GM21360 (cell line): ENCODE measurements around the gene CENPL.
"Not testable (repeated sequence)": the region's sequence is repeated elsewhere in the genome, so short reads cannot be mapped to it uniquely, and the experiment has no call there.

Experiments
- ATAC-seq: cut with Tn5 transposase; IDR thresholded peaks from one replicate; pipeline ENCODE4 v1.9.1; 2021; ENCODE audit warnings: mild to moderate bottlenecking, moderate library complexity; ENCODE audit not compliant: unreplicated experiment

CENPL gene, protein sequence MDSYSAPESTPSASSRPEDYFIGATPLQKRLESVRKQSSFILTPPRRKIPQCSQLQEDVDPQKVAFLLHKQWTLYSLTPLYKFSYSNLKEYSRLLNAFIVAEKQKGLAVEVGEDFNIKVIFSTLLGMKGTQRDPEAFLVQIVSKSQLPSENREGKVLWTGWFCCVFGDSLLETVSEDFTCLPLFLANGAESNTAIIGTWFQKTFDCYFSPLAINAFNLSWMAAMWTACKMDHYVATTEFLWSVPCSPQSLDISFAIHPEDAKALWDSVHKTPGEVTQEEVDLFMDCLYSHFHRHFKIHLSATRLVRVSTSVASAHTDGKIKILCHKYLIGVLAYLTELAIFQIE

GRCh38 chr1:173824315-173825081 lies at the start of gene CENPL, which contains the start of gene DARS2:
Gene CENPL, minus strand, starts transcription at chr1:173824883. Its CDS starts 13,584 bp downstream, at chr1:173811299.
Gene DARS2, plus strand, starts transcription at chr1:173824673. Its CDS starts 557 bp downstream, at chr1:173825230.
- peak; percentile 74 for ATAC-seq

- no peak for ATAC-seq
These were observed 46.8 kb upstream of the CENPL start for GRCh38 chr1:173871500-173871899.

DNA sequence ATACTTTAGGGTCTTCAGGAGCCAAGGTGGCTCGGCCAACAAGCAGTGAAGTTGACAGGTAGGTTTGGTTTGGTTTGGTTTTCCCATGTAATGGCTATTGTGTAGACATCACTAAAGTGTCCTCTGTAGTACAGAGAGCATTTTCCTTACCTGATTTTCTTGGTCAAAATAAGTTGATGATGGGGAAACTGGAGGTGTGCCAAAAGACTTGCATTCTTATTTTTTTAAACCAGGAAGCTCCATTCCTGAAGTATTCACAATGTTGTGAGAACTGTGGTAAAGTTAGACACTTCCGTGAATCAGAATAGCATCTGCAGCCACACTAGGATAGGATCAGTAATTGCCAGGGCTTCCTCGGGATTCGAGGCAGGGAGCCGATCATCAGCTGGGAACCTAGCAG lies 46.4 kb upstream of the CENPL start:
- ATAC-seq = no peak

DNA sequence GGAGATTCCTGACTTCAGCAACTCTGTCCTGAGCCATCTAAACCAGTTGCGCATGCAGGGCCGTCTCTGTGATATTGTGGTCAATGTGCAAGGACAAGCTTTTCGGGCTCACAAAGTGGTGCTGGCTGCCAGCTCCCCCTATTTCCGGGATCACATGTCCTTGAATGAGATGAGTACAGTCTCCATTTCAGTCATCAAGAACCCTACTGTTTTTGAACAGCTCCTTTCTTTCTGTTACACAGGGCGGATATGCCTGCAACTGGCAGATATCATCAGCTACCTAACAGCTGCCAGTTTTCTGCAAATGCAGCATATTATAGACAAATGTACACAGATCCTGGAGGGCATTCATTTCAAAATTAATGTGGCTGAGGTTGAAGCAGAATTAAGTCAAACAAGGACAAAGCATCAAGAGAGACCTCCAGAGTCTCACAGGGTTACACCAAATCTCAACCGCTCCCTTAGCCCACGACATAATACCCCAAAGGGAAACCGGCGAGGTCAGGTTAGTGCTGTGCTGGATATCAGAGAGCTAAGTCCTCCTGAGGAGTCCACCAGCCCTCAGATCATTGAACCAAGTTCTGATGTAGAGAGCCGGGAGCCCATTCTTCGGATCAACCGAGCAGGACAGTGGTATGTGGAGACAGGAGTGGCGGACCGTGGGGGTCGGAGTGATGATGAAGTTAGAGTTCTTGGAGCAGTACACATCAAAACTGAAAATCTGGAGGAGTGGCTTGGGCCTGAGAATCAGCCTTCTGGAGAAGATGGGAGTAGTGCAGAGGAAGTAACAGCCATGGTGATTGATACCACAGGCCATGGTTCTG lies 45.8 kb upstream of the CENPL start:
- ATAC-seq = no peak

DNA sequence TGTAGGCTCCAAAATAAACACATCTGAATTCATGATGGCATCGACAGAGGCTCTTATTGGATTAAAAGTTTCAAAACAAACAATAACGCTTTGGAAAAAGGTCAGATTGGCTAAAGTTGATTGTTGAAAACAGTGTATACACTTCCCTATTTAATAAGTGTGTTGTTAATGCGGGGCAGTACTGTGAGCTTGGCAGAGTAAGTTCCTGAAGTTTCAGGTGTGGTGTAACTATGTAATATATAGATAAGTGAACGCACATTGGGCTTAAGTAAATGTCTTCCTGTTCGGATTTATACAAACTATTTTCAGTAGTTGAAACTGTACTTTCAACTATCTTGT lies 44.3 kb upstream of the CENPL start:
- ATAC-seq = no peak

GRCh38 chr1:173868266-173869020 lies 43.8 kb upstream of the CENPL start, which contains the start of gene ZBTB37:
Gene ZBTB37, plus strand, starts transcription at chr1:173868380. Its CDS starts 1,846 bp downstream, at chr1:173870226.
- ATAC-seq = peak; percentile 64

DNA sequence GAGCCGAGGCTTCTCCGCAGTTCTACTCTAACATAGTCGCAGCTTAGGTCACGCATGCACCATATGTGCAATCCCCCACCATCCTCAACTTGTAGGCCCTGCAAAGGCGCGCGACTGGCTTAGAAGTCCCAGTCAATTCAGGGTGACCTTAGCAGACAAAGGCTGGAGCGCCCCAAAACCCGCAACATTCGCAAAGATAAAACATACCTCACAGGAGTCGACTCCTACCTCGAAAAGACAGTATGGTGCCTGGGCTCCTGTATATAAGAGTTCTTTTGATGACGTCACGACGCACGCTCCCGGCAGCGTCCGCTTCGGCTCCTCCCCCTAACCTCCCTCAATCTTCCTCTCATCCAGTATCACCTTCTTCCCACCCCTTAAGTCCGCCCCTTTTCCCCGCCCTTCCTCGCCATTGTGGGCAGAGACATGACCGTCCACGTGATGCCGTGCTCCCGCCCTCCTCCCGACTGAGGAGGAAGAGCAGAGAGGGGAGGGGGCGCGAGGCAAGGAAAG lies 43.1 kb upstream of the CENPL start, which contains the start of gene GAS5:
TSS of gene GAS5 (minus strand) at position 237 of the 513 bp plus-strand sequence.
- peak; percentile 71 for ATAC-seq

DNA sequence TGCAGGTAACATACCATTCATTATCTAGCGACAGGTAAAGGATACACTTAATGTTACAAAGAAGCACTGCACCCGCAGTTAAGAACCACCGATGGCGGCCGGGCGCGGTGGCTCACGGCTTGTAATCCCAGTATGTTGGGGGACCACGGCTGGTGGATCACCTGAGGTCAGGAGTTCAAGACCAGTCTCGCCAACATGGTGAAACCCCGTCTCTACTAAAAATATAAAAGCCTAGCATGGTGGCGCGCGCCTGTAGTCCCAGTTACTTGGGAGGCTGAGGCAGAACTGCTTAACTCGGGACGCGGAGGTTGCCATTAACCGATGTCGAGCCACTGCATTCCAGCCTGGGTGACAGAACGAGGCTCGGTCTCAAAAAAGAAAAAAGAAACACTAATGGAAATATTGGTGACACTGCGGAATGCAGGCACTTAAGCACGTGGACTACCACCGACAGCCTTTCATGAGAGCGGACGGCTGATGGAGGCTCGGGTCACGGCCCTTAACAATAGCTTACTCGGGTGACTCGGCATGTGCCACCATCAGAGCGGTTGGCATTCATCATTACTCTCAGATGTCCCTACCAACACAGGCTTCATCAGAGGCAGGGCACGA lies 42.6 kb upstream of the CENPL start:
- no peak for ATAC-seq

GRCh38 chr1:173866413-173867115 lies 41.9 kb upstream of the CENPL start:
- ATAC-seq = no peak

DNA sequence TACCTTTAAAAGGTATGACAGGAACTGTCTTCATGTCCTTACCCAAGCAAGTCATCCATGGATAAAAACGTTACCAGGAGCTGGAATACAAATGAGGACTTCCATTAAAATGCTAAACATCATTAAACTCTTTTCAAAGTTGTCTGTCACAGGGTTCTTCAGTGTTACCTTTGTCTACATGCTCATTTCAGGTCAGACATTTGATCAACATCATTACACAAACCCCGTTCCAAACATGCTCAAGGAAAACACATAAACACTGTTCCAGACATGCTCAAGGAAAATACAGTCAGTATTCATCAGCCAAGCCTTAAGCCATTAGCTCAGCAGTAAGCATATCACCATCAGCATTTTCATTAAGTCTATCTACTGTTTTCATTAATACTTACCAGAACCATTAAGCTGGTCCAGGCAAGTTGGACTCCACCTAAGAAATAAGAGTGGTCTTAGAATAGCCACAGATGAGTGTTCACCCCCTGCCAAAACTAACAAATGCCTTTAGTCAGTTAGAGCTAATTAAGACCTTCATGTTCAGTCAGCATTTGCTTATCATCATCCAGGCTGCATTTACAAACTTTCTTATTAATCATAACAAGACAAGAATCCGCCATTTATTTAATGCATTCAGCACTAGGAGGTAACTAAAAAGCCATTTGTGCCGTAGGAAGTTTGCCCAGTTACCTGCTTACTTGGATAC lies 40.9 kb upstream of the CENPL start:
- no peak for ATAC-seq

- ATAC-seq = no peak
These were observed 39.6 kb upstream of the CENPL start for GRCh38 chr1:173864179-173864867.

- no peak for ATAC-seq
These were observed 38.8 kb upstream of the CENPL start for GRCh38 chr1:173863224-173864161.

- ATAC-seq = no peak
These were observed 38.1 kb upstream of the CENPL start for GRCh38 chr1:173862769-173863223.

GRCh38 chr1:173862146-173862768 lies 37.6 kb upstream of the CENPL start:
- ATAC-seq = not testable (repeated sequence)

DNA sequence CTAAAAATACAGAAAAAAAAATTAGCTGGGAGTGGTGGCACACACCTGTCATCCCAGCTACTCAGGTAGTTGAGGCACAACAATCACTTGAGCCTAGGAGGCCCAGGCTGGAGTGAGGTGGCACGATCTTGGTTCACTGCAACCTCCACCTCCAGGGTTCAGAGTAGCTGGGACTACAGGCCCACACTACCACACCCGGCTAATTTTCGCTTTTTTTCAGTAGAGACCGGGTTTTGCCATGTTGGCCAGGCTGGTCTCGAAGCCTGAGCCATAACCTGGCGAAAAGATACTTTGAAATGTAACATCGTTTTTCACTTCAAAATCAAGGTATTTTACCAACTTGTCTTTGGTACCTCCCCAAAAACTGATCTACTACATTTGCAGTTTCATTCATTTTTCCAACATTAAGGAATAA lies 37.1 kb upstream of the CENPL start:
- ATAC-seq = no peak

- no peak for ATAC-seq
These were observed 35.4 kb upstream of the CENPL start for GRCh38 chr1:173860065-173860464.
